Measurements from ENCODE around the gene EHD1. TPM values are rescaled to one million over a fixed set of nuclear protein-coding genes. Genes with fewer than 3 reads are reported as not detected.

EHD1 gene
- total RNA-seq, 4 donors from 2014 or later: 67.9 to 202 (median 116) TPM

GRCh38 chr11:64841592-64842365, 36.6 kb downstream of the EHD1 start:
- intact Hi-C loops (cut with DNase I; ENCODE audit: low total_unique reads) (no loop called here), in situ Hi-C loops (cut with MboI; ENCODE audit: low pct_ligation_motif_present in 1 of 4, low pct_unique_long_range_greater_than_20kb in 1 of 4, low sequenced_read_pairs in 3 of 4) (loop anchor here in 1 of 4 donors (10.0 kb wide), 1 partner anchor 53 kb away; no protein-coding TSS in a partner anchor)
- DNase-seq: no peak
- Histone ChIP-seq H3K4me1 (peaks cover 0 to 16% (median 8%) of the 10 kb centered on the region in 4 donors), H3K4me3 (no peak overlapping the region), H3K36me3 (no peaks in the 10 kb centered on the region), H3K27ac (peak overlapping the region in 3 of 4 donors; percentile 75 to 90 (median 89)), H3K9me3 (no peaks in the 10 kb centered on the region), H3K27me3 (no peaks in the 10 kb centered on the region)
- TF ChIP-seq POLR2AphosphoS5 (IDR thresholded peaks at IDR 0.05) (no peak), EP300 (IDR thresholded peaks at IDR 0.05; ENCODE audit: low read depth) (no peak), POLR2A (IDR thresholded peaks at IDR 0.05) (no peak), CTCF (IDR thresholded peaks at IDR 0.05) (no peak)
- 89% methylated on average over 12 of the region's 15 CpGs; no CpG with 5 or more reads in 1 of the 2 donors for WGBS, 2 donors (ENCODE audit: low coverage in 1 of 2)

GRCh38 chr11:64839887-64840782, 38.3 kb downstream of the EHD1 start:
- no peak for TF ChIP-seq EP300 (IDR thresholded peaks at IDR 0.05; ENCODE audit: low read depth)
- no peak for TF ChIP-seq CTCF (IDR thresholded peaks at IDR 0.05)
- TF ChIP-seq POLR2AphosphoS5 (IDR thresholded peaks at IDR 0.05): no peak
- TF ChIP-seq POLR2A (IDR thresholded peaks at IDR 0.05): no peak
- no peak overlapping the region for H3K27ac ChIP-seq
- H3K4me1 ChIP-seq: peaks cover 0 to 13% (median 7%) of the 10 kb centered on the region in 4 donors
- intact Hi-C loops (cut with DNase I; ENCODE audit: low total_unique reads): no loop called here
- H3K4me3 ChIP-seq: no peak overlapping the region
- H3K27me3 ChIP-seq: no peaks in the 10 kb centered on the region
- WGBS, 2 donors (ENCODE audit: low coverage in 1 of 2): 84% methylated on average over 22 of the region's 24 CpGs; no CpG with 5 or more reads in 1 of the 2 donors
- no peak for DNase-seq
- H3K9me3 ChIP-seq: no peaks in the 10 kb centered on the region
- in situ Hi-C loops (cut with MboI; ENCODE audit: low pct_ligation_motif_present in 1 of 4, low pct_unique_long_range_greater_than_20kb in 1 of 4, low sequenced_read_pairs in 3 of 4): loop anchor here in 1 of 4 donors (10.0 kb wide), 1 partner anchor 55 kb away; no protein-coding TSS in a partner anchor
- no peaks in the 10 kb centered on the region for H3K36me3 ChIP-seq

GRCh38 chr11:64839335-64839734, 39.1 kb downstream of the EHD1 start:
- Histone ChIP-seq H3K27ac (no peak overlapping the region), H3K4me3 (no peak overlapping the region), H3K36me3 (no peaks in the 10 kb centered on the region), H3K4me1 (peaks cover 0 to 8% (median 6%) of the 10 kb centered on the region in 4 donors), H3K27me3 (no peaks in the 10 kb centered on the region), H3K9me3 (no peaks in the 10 kb centered on the region)
- in situ Hi-C loops (cut with MboI; ENCODE audit: low pct_ligation_motif_present in 1 of 4, low pct_unique_long_range_greater_than_20kb in 1 of 4, low sequenced_read_pairs in 3 of 4): no loop called here
- no peak for DNase-seq
- TF ChIP-seq POLR2AphosphoS5 (IDR thresholded peaks at IDR 0.05) (no peak), EP300 (IDR thresholded peaks at IDR 0.05; ENCODE audit: low read depth) (no peak), CTCF (IDR thresholded peaks at IDR 0.05) (no peak), POLR2A (IDR thresholded peaks at IDR 0.05) (no peak)
- intact Hi-C loops (cut with DNase I; ENCODE audit: low total_unique reads): no loop called here
- WGBS, 2 donors (ENCODE audit: low coverage in 1 of 2): 60 to 93% methylated on average over 2 to 13 of the region's 13 CpGs
